ENCODE results near the gene FMNL2.

The FMNL2 gene

GRCh38 chr2:152393377-152393776 lies 58.4 kb downstream of the FMNL2 start:
- H3K36me3 ChIP-seq (ENCODE audit: low read length): no peaks in the 10 kb centered on the region
- no peak overlapping the region for H2AFZ ChIP-seq (ENCODE audit: low read depth, low read length, severe bottlenecking)
- H3K9ac ChIP-seq (ENCODE audit: low read length): no peak overlapping the region
- TF ChIP-seq EZH2phosphoT487 (conservative IDR thresholded peaks at IDR 0.05; ENCODE audit: low read length) (no peak), CTCF (IDR thresholded peaks at IDR 0.05; ENCODE audit: insufficient read depth, low read length, poor library complexity, severe bottlenecking) (no peak)
- no peaks in the 10 kb centered on the region for H3K9me3 ChIP-seq (ENCODE audit: insufficient read depth, low read length)
- H3K27ac ChIP-seq (ENCODE audit: low read depth, low read length): no peak overlapping the region
- no peaks in the 10 kb centered on the region for H3K27me3 ChIP-seq (ENCODE audit: low read length)
- H3K4me2 ChIP-seq (ENCODE audit: low read depth, low read length, poor library complexity, severe bottlenecking): no peak overlapping the region
- H3F3A ChIP-seq (ENCODE audit: insufficient read depth): no peaks in the 10 kb centered on the region
- no peaks in the 10 kb centered on the region for H3K79me2 ChIP-seq (ENCODE audit: insufficient read depth, low read length)
- H3K9me2 ChIP-seq (replicated peaks; ENCODE audit: insufficient read depth, low read length): no peaks in the 10 kb centered on the region
- no peak overlapping the region for H3K4me3 ChIP-seq (ENCODE audit: insufficient read depth, low read length, poor library complexity, severe bottlenecking)
- H4K20me1 ChIP-seq (ENCODE audit: low read depth, low read length): no peaks in the 10 kb centered on the region

GRCh38 chr2:152394326-152394725 lies 59.4 kb downstream of the FMNL2 start:
- no peaks in the 10 kb centered on the region for H3K9me3 ChIP-seq (ENCODE audit: insufficient read depth, low read length)
- no peak overlapping the region for H3K9ac ChIP-seq (ENCODE audit: low read length)
- H3F3A ChIP-seq (ENCODE audit: insufficient read depth): no peaks in the 10 kb centered on the region
- H3K9me2 ChIP-seq (replicated peaks; ENCODE audit: insufficient read depth, low read length): no peaks in the 10 kb centered on the region
- no peak overlapping the region for H2AFZ ChIP-seq (ENCODE audit: low read depth, low read length, severe bottlenecking)
- H4K20me1 ChIP-seq (ENCODE audit: low read depth, low read length): no peaks in the 10 kb centered on the region
- H3K79me2 ChIP-seq (ENCODE audit: insufficient read depth, low read length): no peaks in the 10 kb centered on the region
- no peaks in the 10 kb centered on the region for H3K27me3 ChIP-seq (ENCODE audit: low read length)
- no peak overlapping the region for H3K4me3 ChIP-seq (ENCODE audit: insufficient read depth, low read length, poor library complexity, severe bottlenecking)
- H3K4me2 ChIP-seq (ENCODE audit: low read depth, low read length, poor library complexity, severe bottlenecking): no peak overlapping the region
- TF ChIP-seq CTCF (IDR thresholded peaks at IDR 0.05; ENCODE audit: insufficient read depth, low read length, poor library complexity, severe bottlenecking): no peak
- no peaks in the 10 kb centered on the region for H3K36me3 ChIP-seq (ENCODE audit: low read length)
- H3K27ac ChIP-seq (ENCODE audit: low read depth, low read length): no peak overlapping the region

GRCh38 chr2:152395103-152395502 lies 60.1 kb downstream of the FMNL2 start:
- Histone ChIP-seq H3K9ac (ENCODE audit: low read length) (no peak overlapping the region), H3K9me3 (ENCODE audit: insufficient read depth, low read length) (no peaks in the 10 kb centered on the region), H3K79me2 (ENCODE audit: insufficient read depth, low read length) (no peaks in the 10 kb centered on the region), H2AFZ (ENCODE audit: low read depth, low read length, severe bottlenecking) (no peak overlapping the region), H3K9me2 (replicated peaks; ENCODE audit: insufficient read depth, low read length) (no peaks in the 10 kb centered on the region), H3K27ac (ENCODE audit: low read depth, low read length) (no peak overlapping the region), H3K36me3 (ENCODE audit: low read length) (no peaks in the 10 kb centered on the region), H3K4me2 (ENCODE audit: low read depth, low read length, poor library complexity, severe bottlenecking) (no peak overlapping the region), H3F3A (ENCODE audit: insufficient read depth) (no peaks in the 10 kb centered on the region), H3K4me3 (ENCODE audit: insufficient read depth, low read length, poor library complexity, severe bottlenecking) (no peak overlapping the region), H3K27me3 (ENCODE audit: low read length) (no peaks in the 10 kb centered on the region), H4K20me1 (ENCODE audit: low read depth, low read length) (no peaks in the 10 kb centered on the region)
- TF ChIP-seq EZH2phosphoT487 (conservative IDR thresholded peaks at IDR 0.05; ENCODE audit: low read length) (no peak), CTCF (IDR thresholded peaks at IDR 0.05; ENCODE audit: insufficient read depth, low read length, poor library complexity, severe bottlenecking) (no peak)

- no peak overlapping the region for H3K4me3 ChIP-seq (ENCODE audit: insufficient read depth, low read length, poor library complexity, severe bottlenecking)
- H3K9me2 ChIP-seq (replicated peaks; ENCODE audit: insufficient read depth, low read length): no peaks in the 10 kb centered on the region
- H3K9ac ChIP-seq (ENCODE audit: low read length): no peak overlapping the region
- H2AFZ ChIP-seq (ENCODE audit: low read depth, low read length, severe bottlenecking): no peak overlapping the region
- H3K27ac ChIP-seq (ENCODE audit: low read depth, low read length): no peak overlapping the region
- H3K27me3 ChIP-seq (ENCODE audit: low read length): no peaks in the 10 kb centered on the region
- no peaks in the 10 kb centered on the region for H3K36me3 ChIP-seq (ENCODE audit: low read length)
- no peaks in the 10 kb centered on the region for H3K9me3 ChIP-seq (ENCODE audit: insufficient read depth, low read length)
- no peaks in the 10 kb centered on the region for H3K79me2 ChIP-seq (ENCODE audit: insufficient read depth, low read length)
- H3F3A ChIP-seq (ENCODE audit: insufficient read depth): no peaks in the 10 kb centered on the region
- TF ChIP-seq EZH2phosphoT487 (conservative IDR thresholded peaks at IDR 0.05; ENCODE audit: low read length): no peak
- TF ChIP-seq CTCF (IDR thresholded peaks at IDR 0.05; ENCODE audit: insufficient read depth, low read length, poor library complexity, severe bottlenecking): no peak
- H4K20me1 ChIP-seq (ENCODE audit: low read depth, low read length): no peaks in the 10 kb centered on the region
- no peak overlapping the region for H3K4me2 ChIP-seq (ENCODE audit: low read depth, low read length, poor library complexity, severe bottlenecking)
Observed at GRCh38 chr2:152395572-152395971, 60.6 kb downstream of the FMNL2 start.

All from SU-DHL-6 (cell line).